ENCODE measurements around the gene GJA8. TPM values are rescaled to one million over a fixed set of nuclear protein-coding genes. Genes with fewer than 3 reads are reported as not detected.
"Not testable (repeated sequence)": the region's sequence is repeated elsewhere in the genome, so short reads cannot be mapped to it uniquely, and the experiment has no call there.

Gene GJA8
- total RNA-seq, 2 donors from 2014 or later: not detected

DNA sequence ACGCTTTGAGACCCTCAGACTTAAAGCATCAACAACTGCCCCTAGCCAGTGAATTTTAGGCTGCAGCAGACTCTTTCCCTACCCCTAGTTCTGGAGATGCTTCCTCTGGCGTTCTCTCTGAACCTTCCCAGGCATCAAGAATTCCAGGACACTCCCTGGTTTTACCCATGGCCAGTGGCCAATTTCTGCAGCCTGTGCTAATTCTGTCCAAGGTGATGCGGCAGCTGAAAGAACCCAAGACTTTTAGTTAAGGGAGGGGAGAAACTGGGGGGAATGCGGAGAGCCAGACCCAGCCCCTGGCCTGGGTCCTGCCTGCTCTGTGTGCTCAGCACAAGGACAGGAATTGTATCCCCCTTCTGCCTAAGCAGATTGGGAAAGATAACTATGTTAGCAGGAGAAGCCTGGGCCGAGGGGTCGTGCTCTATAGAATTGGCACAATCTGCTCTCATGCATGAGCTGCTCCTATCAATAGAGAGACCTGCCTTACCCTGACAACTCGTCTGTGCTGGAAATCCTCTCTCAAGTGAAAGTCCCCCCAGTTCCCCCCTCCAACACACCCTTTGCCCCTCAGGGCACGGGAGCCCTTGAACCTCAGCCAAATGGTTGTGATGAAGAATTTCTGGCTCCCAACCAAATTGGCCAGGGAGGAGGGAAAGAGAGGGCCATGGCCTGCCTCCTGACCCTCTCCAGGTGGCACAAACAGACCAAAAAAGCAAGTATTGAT, 5.4 kb upstream of the GJA8 start:
- Mint-ChIP-seq H3K27ac (no peak overlapping the region), H3K36me3 (ENCODE audit: low read depth) (no peaks in the 10 kb centered on the region), H3K4me3 (no peak overlapping the region), H3K4me1 (peaks cover 8% of the 10 kb centered on the region), H3K27me3 (peaks cover 18% of the 10 kb centered on the region)
- no peaks in the 10 kb centered on the region for H3K9me3 ChIP-seq (ENCODE audit: control insufficient read depth, low read length, poor library complexity, severe bottlenecking)
- ATAC-seq: no peak
- DNase-seq: no peak

DNA sequence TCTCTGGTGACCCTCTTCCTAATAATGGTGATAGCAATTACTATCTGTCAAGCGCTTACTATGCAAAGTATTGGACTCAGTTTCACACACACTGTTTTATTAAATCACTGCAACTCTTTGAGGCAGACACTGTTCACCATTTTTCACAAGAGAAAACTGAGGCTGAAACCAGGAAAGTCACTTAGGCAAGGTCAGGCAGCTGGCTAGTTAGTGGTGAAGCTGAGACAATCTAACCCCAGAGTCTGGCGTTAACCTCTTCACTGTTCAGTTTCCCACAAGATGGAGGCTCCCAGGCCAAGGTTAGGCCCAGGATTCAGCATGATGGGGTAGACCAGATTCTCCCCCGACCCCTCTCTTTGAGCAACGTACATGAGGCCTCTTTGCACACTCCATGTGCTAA, 4.8 kb upstream of the GJA8 start:
- DNase-seq (no peak), ATAC-seq (no peak)
- Mint-ChIP-seq H3K4me3 (no peak overlapping the region), H3K36me3 (ENCODE audit: low read depth) (no peaks in the 10 kb centered on the region), H3K4me1 (peaks cover 6% of the 10 kb centered on the region), H3K27ac (no peak overlapping the region), H3K27me3 (peaks cover 21% of the 10 kb centered on the region)
- H3K9me3 ChIP-seq (ENCODE audit: control insufficient read depth, low read length, poor library complexity, severe bottlenecking): no peaks in the 10 kb centered on the region

DNA sequence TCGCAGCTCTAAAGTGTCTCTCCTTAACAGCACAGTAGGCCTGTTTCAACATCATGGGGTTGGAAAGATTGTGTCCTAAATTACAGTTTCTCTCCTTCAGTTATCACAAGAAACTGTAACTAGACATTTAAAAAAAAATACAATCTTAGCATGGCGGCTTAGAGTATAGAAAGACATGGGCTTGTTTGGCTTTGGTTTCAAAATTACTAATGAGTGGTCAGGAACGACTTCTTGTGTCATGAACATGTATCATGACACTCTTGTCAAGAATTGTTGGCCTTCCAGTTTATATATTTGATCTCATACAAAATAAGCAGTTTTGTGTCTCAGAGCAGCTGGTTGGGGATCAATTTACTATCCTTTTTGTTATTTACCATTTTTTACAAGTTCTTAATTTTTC, 2.1 kb downstream of the GJA8 start:
- Mint-ChIP-seq H3K36me3 (ENCODE audit: low read depth) (no peaks in the 10 kb centered on the region), H3K27me3 (peaks cover 11% of the 10 kb centered on the region), H3K27ac (no peak overlapping the region), H3K4me3 (no peak overlapping the region), H3K4me1 (peaks cover 7% of the 10 kb centered on the region)
- DNase-seq: no peak
- ATAC-seq: no peak
- H3K9me3 ChIP-seq (ENCODE audit: control insufficient read depth, low read length, poor library complexity, severe bottlenecking): no peaks in the 10 kb centered on the region

DNA sequence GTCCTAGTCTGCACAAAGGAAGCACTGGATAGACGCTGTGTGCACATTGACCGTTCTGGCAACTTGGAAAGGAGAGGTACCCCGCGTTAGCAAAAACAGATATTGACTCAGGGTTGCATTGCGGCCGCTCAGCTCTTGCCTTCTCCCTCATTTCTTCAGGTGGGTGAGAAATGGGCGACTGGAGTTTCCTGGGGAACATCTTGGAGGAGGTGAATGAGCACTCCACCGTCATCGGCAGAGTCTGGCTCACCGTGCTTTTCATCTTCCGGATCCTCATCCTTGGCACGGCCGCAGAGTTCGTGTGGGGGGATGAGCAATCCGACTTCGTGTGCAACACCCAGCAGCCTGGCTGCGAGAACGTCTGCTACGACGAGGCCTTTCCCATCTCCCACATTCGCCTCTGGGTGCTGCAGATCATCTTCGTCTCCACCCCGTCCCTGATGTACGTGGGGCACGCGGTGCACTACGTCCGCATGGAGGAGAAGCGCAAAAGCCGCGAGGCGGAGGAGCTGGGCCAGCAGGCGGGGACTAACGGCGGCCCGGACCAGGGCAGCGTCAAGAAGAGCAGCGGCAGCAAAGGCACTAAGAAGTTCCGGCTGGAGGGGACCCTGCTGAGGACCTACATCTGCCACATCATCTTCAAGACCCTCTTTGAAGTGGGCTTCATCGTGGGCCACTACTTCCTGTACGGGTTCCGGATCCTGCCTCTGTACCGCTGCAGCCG, 5.4 kb downstream of the GJA8 start:
- Mint-ChIP-seq H3K27me3 (peaks cover 10% of the 10 kb centered on the region), H3K27ac (no peak overlapping the region), H3K4me1 (peaks cover 4% of the 10 kb centered on the region), H3K36me3 (ENCODE audit: low read depth) (no peaks in the 10 kb centered on the region), H3K4me3 (no peak overlapping the region)
- H3K9me3 ChIP-seq (ENCODE audit: control insufficient read depth, low read length, poor library complexity, severe bottlenecking): no peaks in the 10 kb centered on the region
- ATAC-seq (no peak), DNase-seq (no peak)

DNA sequence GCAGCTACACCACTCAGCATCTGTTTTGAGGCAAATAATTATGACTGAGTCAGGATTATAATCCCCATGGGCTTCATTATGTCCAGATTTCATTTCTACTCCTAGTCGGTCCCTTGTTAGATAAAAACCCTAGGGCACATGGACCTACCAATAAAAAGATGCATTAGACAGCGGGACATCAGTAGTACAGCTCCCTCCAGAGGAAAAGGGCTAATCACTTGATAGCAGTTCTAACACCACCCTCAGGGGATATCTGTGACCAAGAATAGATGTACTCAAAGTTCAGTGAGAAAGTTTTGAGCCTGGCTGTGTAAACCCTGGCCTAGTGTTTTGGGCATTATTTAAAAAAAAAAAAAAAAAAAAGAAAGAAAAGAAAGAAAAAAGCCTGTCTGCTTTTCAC, 10.0 kb downstream of the GJA8 start:
- H3K9me3 ChIP-seq (ENCODE audit: control insufficient read depth, low read length, poor library complexity, severe bottlenecking): no peaks in the 10 kb centered on the region
- Mint-ChIP-seq H3K27me3 (peaks cover 50% of the 10 kb centered on the region), H3K4me3 (no peak overlapping the region), H3K4me1 (no peaks in the 10 kb centered on the region), H3K36me3 (ENCODE audit: low read depth) (peaks cover 7% of the 10 kb centered on the region), H3K27ac (no peak overlapping the region)
- ATAC-seq (no peak), DNase-seq (no peak)

DNA sequence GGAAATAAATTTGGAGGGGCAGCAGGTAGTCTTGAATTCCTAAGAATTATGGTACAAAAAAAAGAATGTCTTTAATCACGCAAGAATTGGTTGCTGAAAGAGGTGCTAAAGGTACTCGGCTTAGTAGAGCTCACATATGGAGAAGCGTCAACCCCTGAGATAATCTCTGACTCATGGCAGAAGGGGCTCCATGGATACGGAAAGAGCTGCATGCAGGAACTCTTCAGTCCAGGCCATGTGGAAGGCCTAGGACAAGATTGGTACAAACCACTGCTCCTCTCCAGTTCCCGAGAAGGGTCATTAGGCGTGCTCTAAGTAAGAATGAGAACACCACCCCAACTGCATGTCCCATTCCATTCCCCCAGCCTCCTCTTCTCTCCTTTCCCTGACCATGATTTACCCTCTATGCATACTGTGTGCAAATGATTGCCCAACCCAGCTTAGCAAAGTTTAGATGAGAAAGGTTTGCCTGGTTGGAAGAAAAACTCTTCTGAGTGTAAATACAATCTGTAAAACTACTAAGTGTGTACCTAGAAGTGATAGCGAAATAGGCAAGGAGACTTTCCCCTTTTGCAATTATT, 10.9 kb downstream of the GJA8 start:
- Mint-ChIP-seq H3K36me3 (ENCODE audit: low read depth) (peaks cover 7% of the 10 kb centered on the region), H3K27me3 (peaks cover 51% of the 10 kb centered on the region), H3K27ac (no peak overlapping the region), H3K4me3 (no peak overlapping the region), H3K4me1 (no peaks in the 10 kb centered on the region)
- no peak for ATAC-seq
- no peaks in the 10 kb centered on the region for H3K9me3 ChIP-seq (ENCODE audit: control insufficient read depth, low read length, poor library complexity, severe bottlenecking)
- no peak for DNase-seq

DNA sequence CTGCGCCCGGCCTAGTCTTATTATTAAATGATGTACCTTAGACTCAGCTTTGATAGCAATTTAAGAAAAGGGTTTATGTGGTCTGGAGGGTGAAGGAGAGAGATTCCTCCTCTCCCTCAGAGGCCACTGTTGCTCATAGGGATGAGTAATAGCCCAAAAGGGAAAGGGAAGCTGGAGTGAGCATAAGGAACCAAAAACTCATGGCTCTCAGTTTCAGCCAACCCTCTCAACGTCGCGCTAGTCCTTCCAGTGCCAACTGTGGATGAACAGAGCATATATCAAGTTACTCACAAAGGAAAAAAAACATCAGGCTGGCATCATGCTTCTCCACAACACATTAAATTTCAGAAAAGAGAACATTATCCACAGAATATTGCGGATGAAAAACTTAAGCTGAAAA, 17.3 kb downstream of the GJA8 start:
- no peak for ATAC-seq
- DNase-seq: no peak

DNA sequence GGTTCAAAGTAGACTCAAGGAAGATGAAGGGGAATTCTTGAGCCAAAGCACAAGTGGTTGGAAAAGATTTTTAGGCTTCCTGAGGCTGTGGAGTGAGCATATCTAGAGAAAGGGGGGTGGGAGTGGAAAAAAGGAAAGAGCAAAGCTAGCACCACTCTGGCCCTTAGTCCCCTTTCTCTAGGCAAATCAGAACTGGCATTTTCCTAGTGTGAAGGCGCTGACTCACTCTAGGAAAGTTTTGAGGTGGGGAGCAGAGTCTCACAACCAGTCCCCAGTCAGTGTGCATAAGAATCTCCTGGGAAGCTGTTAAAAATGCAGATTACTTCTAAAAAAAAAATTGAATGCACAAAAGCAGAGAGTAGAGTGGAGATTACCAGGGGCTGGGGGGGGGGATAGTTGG, 22.2 kb downstream of the GJA8 start:
- ATAC-seq: no peak
- H3K36me3 Mint-ChIP-seq (ENCODE audit: low read depth): no peaks in the 10 kb centered on the region
- DNase-seq: no peak
- no peaks in the 10 kb centered on the region for H3K9me3 ChIP-seq (ENCODE audit: control insufficient read depth, low read length, poor library complexity, severe bottlenecking)
- no peak overlapping the region for H3K27ac Mint-ChIP-seq
- no peak overlapping the region for H3K4me3 Mint-ChIP-seq
- H3K4me1 Mint-ChIP-seq: peaks cover 3% of the 10 kb centered on the region
- no peaks in the 10 kb centered on the region for H3K27me3 Mint-ChIP-seq

More for the DNA sequence above, 17.3 kb downstream of the GJA8 start:
- Mint-ChIP-seq H3K4me3 (no peak overlapping the region), H3K36me3 (ENCODE audit: low read depth) (peaks cover 7% of the 10 kb centered on the region), H3K27ac (no peak overlapping the region), H3K4me1 (no peaks in the 10 kb centered on the region), H3K27me3 (peaks cover 25% of the 10 kb centered on the region)
- no peaks in the 10 kb centered on the region for H3K9me3 ChIP-seq (ENCODE audit: control insufficient read depth, low read length, poor library complexity, severe bottlenecking)

DNA sequence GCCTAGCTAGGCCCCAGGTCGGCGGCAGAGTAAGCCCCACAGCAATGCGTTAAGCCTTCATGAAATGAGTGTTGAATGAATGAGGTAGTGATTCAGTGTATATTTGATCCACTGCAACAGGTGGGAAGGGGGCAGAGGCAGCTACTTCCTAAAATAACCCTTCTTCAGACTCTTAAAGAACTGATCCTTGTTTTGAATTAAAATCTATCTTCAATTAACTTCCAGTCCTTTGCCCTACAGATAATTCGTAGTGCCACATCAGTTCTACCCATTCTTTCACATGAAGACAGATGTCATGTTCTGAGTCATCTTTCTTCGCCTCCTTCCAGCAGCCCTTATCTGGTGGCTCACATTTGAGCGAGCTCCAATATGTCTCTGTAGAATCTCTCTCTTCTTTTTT, 24.6 kb downstream of the GJA8 start:
- H3K27ac Mint-ChIP-seq; H3K36me3 Mint-ChIP-seq (ENCODE audit: low read depth); ATAC-seq; H3K27me3 Mint-ChIP-seq; DNase-seq; H3K4me3 Mint-ChIP-seq; H3K9me3 ChIP-seq (ENCODE audit: control insufficient read depth, low read length, poor library complexity, severe bottlenecking): not testable (repeated sequence)
- peaks cover 21% of the 10 kb centered on the region for H3K4me1 Mint-ChIP-seq

DNA sequence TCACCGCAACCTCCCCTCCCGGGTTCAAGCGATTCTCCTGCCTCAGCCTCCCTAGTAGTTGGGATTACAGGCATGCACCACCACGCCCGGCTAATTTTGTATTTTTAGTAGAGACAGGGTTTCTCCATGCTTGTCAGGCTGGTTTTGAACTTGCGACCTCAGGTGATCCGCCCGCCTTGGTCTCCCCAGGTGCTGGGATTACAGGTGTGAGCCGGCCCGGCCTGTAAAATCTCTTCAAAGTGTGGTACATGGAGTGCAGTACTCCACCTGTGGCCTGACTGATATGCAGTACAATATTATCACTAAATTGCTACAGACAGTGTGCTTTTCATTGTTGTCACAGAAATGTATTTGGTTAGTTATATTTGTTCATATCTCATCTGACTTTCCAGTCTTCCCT, 25.1 kb downstream of the GJA8 start:
- not testable (repeated sequence) for DNase-seq; H3K27ac Mint-ChIP-seq; ATAC-seq; H3K4me3 Mint-ChIP-seq; H3K36me3 Mint-ChIP-seq (ENCODE audit: low read depth); H3K27me3 Mint-ChIP-seq; H3K9me3 ChIP-seq (ENCODE audit: control insufficient read depth, low read length, poor library complexity, severe bottlenecking)
- H3K4me1 Mint-ChIP-seq: peaks cover 24% of the 10 kb centered on the region

DNA sequence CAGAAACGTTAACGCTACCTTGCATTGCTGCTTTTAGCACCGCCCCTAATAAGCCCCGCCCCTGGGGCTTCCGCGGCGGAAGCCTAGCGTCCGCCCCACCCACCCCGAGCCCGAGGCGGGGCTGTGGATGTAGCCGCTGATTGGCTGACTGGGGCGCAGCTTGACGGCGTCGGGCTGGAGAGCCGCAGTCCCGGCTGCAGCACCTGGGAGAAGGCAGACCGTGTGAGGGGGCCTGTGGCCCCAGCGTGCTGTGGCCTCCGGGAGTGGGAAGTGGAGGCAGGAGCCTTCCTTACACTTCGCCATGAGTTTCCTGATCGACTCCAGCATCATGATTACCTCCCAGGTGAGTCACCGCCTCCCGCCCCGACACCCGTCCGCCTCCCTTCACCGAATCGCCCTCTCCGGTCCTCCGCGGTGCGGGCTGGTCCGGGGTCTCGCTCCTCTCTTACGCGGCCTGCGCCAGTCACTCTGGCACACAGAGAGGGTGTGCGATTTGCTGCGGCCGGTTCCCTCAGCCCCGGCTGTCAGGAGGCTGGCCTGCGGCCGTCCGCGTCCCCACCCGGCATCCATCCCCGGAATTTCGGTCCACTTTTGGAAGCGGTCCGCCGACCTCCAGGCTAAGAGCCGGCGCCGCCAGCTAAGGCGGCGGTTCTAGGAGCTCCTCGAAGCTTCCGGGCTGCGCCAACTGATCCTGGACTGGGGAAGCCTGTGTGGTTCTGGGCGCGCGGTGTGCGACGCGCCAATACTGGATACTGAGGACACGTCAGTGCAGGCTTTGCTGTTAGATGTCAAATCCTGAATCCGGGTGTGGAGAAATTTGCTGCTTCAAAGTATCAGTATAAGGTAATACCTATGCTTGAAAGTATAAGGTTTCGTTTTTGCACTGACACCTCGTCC, 25.9 kb downstream of the GJA8 start, which contains the start of gene GPR89B:
Gene GPR89B, plus strand, starts transcription at position 185 of the 897 bp plus-strand sequence. Its CDS starts 117 bp downstream, at position 302.
- H3K36me3 Mint-ChIP-seq (ENCODE audit: low read depth); H3K27me3 Mint-ChIP-seq; H3K9me3 ChIP-seq (ENCODE audit: control insufficient read depth, low read length, poor library complexity, severe bottlenecking): not testable (repeated sequence)
- H3K27ac Mint-ChIP-seq: peak within 1 kb of the TSS; percentile 21
- peak; percentile 85 to 91 (median 85) for DNase-seq
- peak; percentile 98 for ATAC-seq
- peak within 1 kb of the TSS; percentile 88 for H3K4me3 Mint-ChIP-seq
- H3K4me1 Mint-ChIP-seq: peaks cover 24% of the 10 kb centered on the region

DNA sequence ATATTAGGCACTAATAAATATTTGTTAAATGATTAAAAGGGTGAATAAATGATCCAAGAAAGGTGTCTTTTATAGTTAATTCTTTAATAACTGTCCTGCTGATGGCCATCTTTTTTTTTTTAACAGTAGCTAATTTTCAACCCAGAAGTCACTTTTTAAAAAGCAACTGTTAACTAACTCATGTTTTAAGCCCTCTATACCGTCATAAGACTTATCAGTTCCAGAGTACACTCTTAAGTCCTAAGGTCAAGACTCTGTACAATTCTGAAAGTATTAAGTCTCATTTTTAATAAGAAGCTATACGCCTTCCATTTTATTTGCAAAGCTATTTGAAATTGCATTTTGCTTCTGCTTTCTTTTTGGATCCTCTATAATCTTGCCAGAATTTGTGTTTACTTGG, 28.5 kb downstream of the GJA8 start:
- H3K27me3 Mint-ChIP-seq; H3K36me3 Mint-ChIP-seq (ENCODE audit: low read depth); H3K4me3 Mint-ChIP-seq; H3K9me3 ChIP-seq (ENCODE audit: control insufficient read depth, low read length, poor library complexity, severe bottlenecking); ATAC-seq; DNase-seq: not testable (repeated sequence)
- Mint-ChIP-seq H3K27ac (peak overlapping the region; percentile 85), H3K4me1 (peaks cover 27% of the 10 kb centered on the region)

DNA sequence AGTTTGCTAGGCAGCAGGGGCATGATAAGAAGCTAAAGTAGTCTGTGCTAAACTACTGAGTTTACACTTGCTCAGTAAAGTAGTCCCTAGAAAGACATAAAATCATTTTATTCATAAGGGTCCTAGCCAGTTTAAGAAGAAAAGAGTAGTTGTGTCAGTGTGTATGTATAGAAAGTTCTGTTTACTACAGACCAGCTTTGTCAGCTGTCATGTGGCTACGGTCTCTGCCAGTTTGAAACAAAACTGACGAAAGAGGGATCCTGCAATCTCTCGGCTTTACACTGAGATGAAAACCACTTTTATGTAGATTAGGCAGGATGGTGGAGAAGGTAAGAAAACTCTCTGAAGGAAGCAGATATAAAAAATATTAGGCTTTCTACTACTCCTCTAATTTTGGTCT, 32.7 kb downstream of the GJA8 start:
- H3K27me3 Mint-ChIP-seq; DNase-seq; ATAC-seq; H3K36me3 Mint-ChIP-seq (ENCODE audit: low read depth); H3K4me3 Mint-ChIP-seq; H3K27ac Mint-ChIP-seq; H3K9me3 ChIP-seq (ENCODE audit: control insufficient read depth, low read length, poor library complexity, severe bottlenecking): not testable (repeated sequence)
- peaks cover 22% of the 10 kb centered on the region for H3K4me1 Mint-ChIP-seq

Data from T-helper 17 cell (primary cell).